Measurements from ENCODE around the gene OCRL.

- TF ChIP-seq CTCF (conservative IDR thresholded peaks at IDR 0.05; ENCODE audit: low read length) (no peak), EZH2phosphoT487 (IDR thresholded peaks at IDR 0.05; ENCODE audit: borderline replicate concordance) (no peak)
Measured at GRCh38 chrX:129545408-129545807, 5.3 kb downstream of the OCRL start.

All from Loucy (cell line).